Esophagus squamous epithelium (tissue), 5 donors: ENCODE measurements around the gene SEMA5B. TPM values are rescaled to one million over a fixed set of nuclear protein-coding genes. Genes with fewer than 3 reads are reported as not detected.

Experiments used
- DNase-seq: peaks from one replicate; lab custom pipeline; 2025; lab: John Stamatoyannopoulos, UW
- H3K27ac ChIP-seq, 4 donors: fragments of 200-600 bp; sonication (generic); one replicate each; pipeline ENCODE4 v1.5.1; 2016 to 2019; ENCODE audit warnings: mild to moderate bottlenecking in 1 of 4
- H3K27me3 ChIP-seq, 4 donors: fragments of 200-600 bp; sonication (generic); 1 replicate in 3 of 4; 2 replicates in 1 of 4; pipeline versions ENCODE4 v1.5.1 to v1.6.0; 2017 to 2021; ENCODE audit warnings: antibody characterized with exemption in 1 of 4
- H3K36me3 ChIP-seq, 3 donors: fragments of 200-600 bp; sonication (generic); one replicate each; pipeline ENCODE4 v1.5.1; 2016 to 2019
- H3K4me1 ChIP-seq, 3 donors: fragments of 200-600 bp; sonication (generic); one replicate each; pipeline ENCODE4 v1.5.1; 2017 to 2019
- H3K4me3 ChIP-seq, 4 donors: fragments of 200-600 bp; sonication (generic); 1 replicate in 3 of 4; 2 replicates in 1 of 4; pipeline ENCODE4 v1.5.1; 2016 to 2019; ENCODE audit warnings: mild to moderate bottlenecking in 2 of 4, moderate library complexity in 1 of 4
- H3K9me3 ChIP-seq, 3 donors: fragments of 200-600 bp; sonication (generic); one replicate each; pipeline ENCODE4 v1.5.1; 2016 to 2019
- POLR2A ChIP-seq, 4 donors: fragments of 450-650 bp; IDR thresholded peaks; one replicate each; pipeline ENCODE4 v1.6.1; 2017; ENCODE audit warnings: antibody characterized with exemption in 4 of 4, mild to moderate bottlenecking in 4 of 4, moderate library complexity in 3 of 4
- WGBS, 2 donors: methylation state at CpG; one replicate each; pipeline ENCODE4 v1.1.5; 2018; 5-methylcytosine and 5-hydroxymethylcytosine counted together
- intact Hi-C: fragments of 100-400 bp; cut with DNase I; formaldehyde crosslinking; loops from one replicate; pipeline ENCODE4 v1.15.0; 2022
- total RNA-seq, 4 donors: library from RNA; depleted of rRNA; stranded (reverse); fragments of >200 nt; gene quantifications; one replicate each; pipeline ENCODE4 v1.1.0, GENCODE V29; 2016
- TF ChIP-seq, protein P1 (sequence below), 6 experiments: fragments of 450-650 bp in 4 of 6; fragments of 200-600 bp in 2 of 6; sonication (generic) in 2 of 6; IDR thresholded peaks; one replicate each; pipeline ENCODE4 v1.5.1; 2016 to 2019; ENCODE audit warnings: antibody characterized with exemption in 6 of 6, mild to moderate bottlenecking in 4 of 6, moderate library complexity in 4 of 6
- donor health status: DM: yes; HTN: yes; CAD: no.

The SEMA5B gene
- total RNA-seq, 4 donors from 2014 or later: 0.13 to 0.21 (median 0.19) TPM; not detected in 1

DNA sequence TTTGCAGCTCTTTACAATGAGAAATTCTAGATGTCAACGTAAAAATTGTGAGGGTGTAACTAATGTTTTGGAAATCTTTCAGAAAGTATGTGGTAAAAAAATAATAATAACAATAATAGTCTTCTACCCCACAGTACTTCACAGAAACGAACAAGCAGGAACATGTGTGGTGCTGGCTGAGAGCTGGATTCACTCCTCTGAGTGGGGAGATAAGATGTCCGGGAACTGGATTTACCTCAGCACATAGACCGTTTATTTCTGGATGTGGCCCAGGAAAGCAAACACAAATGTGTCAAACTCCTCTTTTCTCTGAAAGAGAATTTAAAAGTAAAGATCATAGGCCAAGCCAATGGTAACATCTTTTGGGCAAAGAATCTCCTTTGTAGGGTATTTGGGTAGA, 129.3 kb downstream of the SEMA5B start:
- H3K36me3 ChIP-seq: no peaks in the 10 kb centered on the region
- no peak for DNase-seq
- intact Hi-C loops: no loop called here
- no peak overlapping the region for H3K4me3 ChIP-seq
- WGBS, 2 donors: 36 to 49% methylated on average over 4 of the region's 4 CpGs
- no peaks in the 10 kb centered on the region for H3K9me3 ChIP-seq
- peaks cover 0 to 7% (median 0%) of the 10 kb centered on the region in 4 donors for H3K27me3 ChIP-seq
- no peak overlapping the region for H3K27ac ChIP-seq
- TF ChIP-seq POLR2A (IDR thresholded peaks at IDR 0.05): no peak
- TF ChIP-seq, protein P1, sequence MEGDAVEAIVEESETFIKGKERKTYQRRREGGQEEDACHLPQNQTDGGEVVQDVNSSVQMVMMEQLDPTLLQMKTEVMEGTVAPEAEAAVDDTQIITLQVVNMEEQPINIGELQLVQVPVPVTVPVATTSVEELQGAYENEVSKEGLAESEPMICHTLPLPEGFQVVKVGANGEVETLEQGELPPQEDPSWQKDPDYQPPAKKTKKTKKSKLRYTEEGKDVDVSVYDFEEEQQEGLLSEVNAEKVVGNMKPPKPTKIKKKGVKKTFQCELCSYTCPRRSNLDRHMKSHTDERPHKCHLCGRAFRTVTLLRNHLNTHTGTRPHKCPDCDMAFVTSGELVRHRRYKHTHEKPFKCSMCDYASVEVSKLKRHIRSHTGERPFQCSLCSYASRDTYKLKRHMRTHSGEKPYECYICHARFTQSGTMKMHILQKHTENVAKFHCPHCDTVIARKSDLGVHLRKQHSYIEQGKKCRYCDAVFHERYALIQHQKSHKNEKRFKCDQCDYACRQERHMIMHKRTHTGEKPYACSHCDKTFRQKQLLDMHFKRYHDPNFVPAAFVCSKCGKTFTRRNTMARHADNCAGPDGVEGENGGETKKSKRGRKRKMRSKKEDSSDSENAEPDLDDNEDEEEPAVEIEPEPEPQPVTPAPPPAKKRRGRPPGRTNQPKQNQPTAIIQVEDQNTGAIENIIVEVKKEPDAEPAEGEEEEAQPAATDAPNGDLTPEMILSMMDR (IDR thresholded peaks at IDR 0.05): no peak
- H3K4me1 ChIP-seq: peaks cover 0 to 11% (median 5%) of the 10 kb centered on the region in 3 donors

DNA sequence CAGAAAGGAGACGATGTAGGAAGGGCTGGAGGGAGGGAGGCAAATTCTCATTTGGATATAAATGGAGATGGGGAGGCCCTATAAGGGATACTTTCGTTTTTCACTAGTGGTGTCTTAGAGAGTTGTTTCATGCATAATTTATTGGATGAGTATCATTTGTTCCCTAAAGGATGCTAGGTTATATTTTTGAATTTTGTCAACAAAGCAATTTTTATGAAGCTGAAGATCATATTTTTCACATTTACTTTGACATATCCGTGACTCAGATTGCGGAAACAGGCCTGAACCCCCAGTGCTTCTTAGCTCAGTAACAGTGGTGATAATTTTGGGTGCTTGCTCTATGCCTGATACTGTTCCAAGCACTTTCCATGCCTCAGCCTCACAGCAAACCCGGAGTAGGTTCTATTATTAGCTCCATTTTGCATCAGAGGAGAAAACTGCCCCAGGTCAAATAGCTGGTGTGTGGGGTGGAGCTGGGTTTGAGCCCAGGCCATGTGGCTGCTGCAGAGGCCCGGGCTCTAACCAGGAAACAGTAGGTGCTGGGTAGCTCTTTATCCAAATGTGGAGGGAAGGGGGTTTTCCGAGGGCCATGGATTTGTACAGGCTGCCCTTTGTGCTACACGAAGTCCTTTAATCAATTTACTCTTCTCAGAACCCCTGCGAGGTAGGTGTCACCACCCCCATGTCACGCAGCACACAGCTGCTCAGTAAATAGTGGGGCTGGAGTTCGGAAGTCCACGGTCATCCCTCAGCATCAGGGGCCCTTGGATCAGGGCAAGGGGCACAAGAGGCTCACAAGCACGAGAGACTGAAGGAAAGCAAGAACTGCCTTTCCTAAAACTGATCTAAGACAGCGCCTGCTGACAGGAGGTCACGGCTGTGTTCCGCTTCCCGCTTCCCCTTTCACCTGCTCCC, 133.6 kb downstream of the SEMA5B start:
- Histone ChIP-seq H3K27ac (no peak overlapping the region), H3K27me3 (peaks cover 0 to 4% (median 0%) of the 10 kb centered on the region in 4 donors), H3K4me3 (no peak overlapping the region), H3K9me3 (no peaks in the 10 kb centered on the region), H3K4me1 (peaks cover 0 to 30% (median 13%) of the 10 kb centered on the region in 3 donors), H3K36me3 (no peaks in the 10 kb centered on the region)
- no peak for DNase-seq
- TF ChIP-seq, protein P1 (IDR thresholded peaks at IDR 0.05): no peak
- TF ChIP-seq POLR2A (IDR thresholded peaks at IDR 0.05): no peak
- intact Hi-C loops: no loop called here
- WGBS, 2 donors: 52 to 56% methylated on average over 9 to 13 of the region's 17 CpGs

DNA sequence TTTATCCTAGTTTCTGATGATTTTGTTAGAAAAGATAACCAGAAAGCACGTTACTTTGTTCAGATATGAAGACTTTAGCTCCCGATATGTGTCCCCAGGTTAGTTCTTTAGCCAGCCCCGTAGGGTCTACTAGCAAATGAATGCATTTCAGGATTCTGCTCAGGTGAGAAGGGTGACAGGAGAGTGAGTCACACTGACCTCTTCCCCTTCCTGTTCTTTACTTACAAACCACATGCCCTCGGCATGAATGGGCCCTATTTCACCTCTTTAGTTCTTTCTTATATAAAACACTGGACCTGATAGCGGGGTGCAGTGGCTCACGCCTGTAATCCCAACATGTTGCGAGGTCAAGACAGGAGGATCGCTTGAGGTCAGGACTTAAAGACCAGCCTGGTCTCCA, 134.3 kb downstream of the SEMA5B start:
- intact Hi-C loops: no loop called here
- TF ChIP-seq, protein P1 (IDR thresholded peaks at IDR 0.05): no peak
- no peaks in the 10 kb centered on the region for H3K36me3 ChIP-seq
- no peak for DNase-seq
- no peaks in the 10 kb centered on the region for H3K27me3 ChIP-seq
- H3K27ac ChIP-seq: no peak overlapping the region
- no peaks in the 10 kb centered on the region for H3K9me3 ChIP-seq
- no peak overlapping the region for H3K4me3 ChIP-seq
- H3K4me1 ChIP-seq: peaks cover 0 to 30% (median 13%) of the 10 kb centered on the region in 3 donors
- 66% methylated on average over 5 to 8 of the region's 8 CpGs for WGBS, 2 donors

DNA sequence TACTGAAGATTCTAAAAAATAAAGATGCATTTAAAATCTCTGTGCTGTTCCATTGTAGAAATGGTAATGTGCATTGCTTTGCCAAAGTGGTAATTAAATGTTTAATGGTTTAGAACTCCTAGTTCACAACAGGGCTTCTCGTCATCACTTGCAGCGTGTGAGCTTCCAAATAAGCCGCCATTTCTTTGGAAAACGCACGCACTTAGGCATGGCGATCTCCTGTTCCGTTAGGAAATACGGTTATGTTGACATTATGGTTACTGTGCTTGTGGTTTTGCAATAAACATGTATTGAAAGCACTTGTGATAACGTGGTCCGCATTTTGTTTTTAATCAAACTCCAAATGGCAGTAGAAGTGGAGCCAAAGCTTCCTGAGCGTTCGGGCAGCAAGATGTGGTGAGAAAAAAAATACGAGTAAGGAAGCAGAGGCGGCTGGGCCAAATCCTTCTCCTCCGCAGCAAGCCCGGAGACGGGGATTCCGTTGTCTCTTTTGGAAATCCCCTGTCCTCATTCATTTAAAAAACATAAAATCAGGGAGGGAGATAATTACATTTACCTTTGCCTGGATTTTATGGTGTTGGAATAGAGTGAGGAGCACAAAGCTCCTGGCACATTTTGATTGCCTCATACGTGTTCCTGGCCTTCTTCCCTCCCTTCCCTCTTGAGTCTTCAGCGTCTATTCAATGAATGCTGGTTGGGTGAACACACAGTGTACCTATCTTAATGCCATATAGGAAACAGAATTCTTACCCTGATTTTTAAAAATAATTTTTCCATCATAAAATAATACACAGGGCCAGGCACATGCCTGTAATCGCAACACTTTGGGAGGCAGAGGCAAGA, 135.2 kb downstream of the SEMA5B start:
- intact Hi-C loops: no loop called here
- 90 to 93% methylated on average over 21 of the region's 21 CpGs for WGBS, 2 donors
- no peaks in the 10 kb centered on the region for H3K27me3 ChIP-seq
- H3K27ac ChIP-seq: no peak overlapping the region
- no peak overlapping the region for H3K4me3 ChIP-seq
- no peaks in the 10 kb centered on the region for H3K36me3 ChIP-seq
- H3K4me1 ChIP-seq: peaks cover 0 to 30% (median 13%) of the 10 kb centered on the region in 3 donors
- H3K9me3 ChIP-seq: no peaks in the 10 kb centered on the region
- TF ChIP-seq, protein P1 (IDR thresholded peaks at IDR 0.05): no peak
- no peak for TF ChIP-seq POLR2A (IDR thresholded peaks at IDR 0.05)
- DNase-seq: no peak
